Endothelial cell (in vitro differentiated cells): ENCODE measurements around the gene EEF1AKMT3. TPM values are rescaled to one million over a fixed set of nuclear protein-coding genes. Genes with fewer than 3 reads are reported as not detected.

Experiments used
- DNase-seq: peaks from one replicate; pipeline ENCODE4 v3.0.0; 2021; ENCODE audit warnings: low spot score
- H3K27ac Mint-ChIP-seq: one replicate; pipeline ENCODE4 v1.8.0; 2021; ENCODE audit warnings: mixed read lengths, inconsistent platforms; ENCODE audit not compliant: unreplicated experiment
- H3K27me3 Mint-ChIP-seq: one replicate; pipeline ENCODE4 v1.8.0; 2021; ENCODE audit warnings: mild to moderate bottlenecking, moderate library complexity, mixed read lengths, inconsistent platforms; ENCODE audit not compliant: unreplicated experiment
- H3K36me3 Mint-ChIP-seq: one replicate; pipeline ENCODE4 v1.8.0; 2021; ENCODE audit warnings: mild to moderate bottlenecking, low read depth, mixed read lengths, inconsistent platforms; ENCODE audit not compliant: unreplicated experiment
- H3K4me1 Mint-ChIP-seq: one replicate; pipeline ENCODE4 v1.8.0; 2021; ENCODE audit warnings: mild to moderate bottlenecking, mixed read lengths, inconsistent platforms; ENCODE audit not compliant: unreplicated experiment
- H3K4me3 Mint-ChIP-seq: one replicate; pipeline ENCODE4 v1.8.0; 2021; ENCODE audit warnings: mild to moderate bottlenecking, mixed read lengths, inconsistent platforms; ENCODE audit not compliant: unreplicated experiment
- H3K9me3 Mint-ChIP-seq: one replicate; pipeline ENCODE4 v1.8.0; 2021; ENCODE audit warnings: mixed read lengths, inconsistent platforms; ENCODE audit not compliant: unreplicated experiment
- CTCF ChIP-seq: fragments of 200-600 bp; sonication (generic); IDR thresholded peaks from one replicate; pipeline ENCODE4 v1.5.0; 2021; ENCODE audit warnings: antibody characterized with exemption; ENCODE audit not compliant: unreplicated experiment
- total RNA-seq: library from RNA; stranded (reverse); fragmentation: NEBNext Ultra II Directional; extraction: Animal tissue kit (Norgen Biotek cat#: 25700); gene quantifications from one replicate; pipeline ENCODE4 v1.2.1, GENCODE V29; 2021; ENCODE audit not compliant: unreplicated experiment

Gene EEF1AKMT3
- total RNA-seq, 1 donor from 2014 or later: 8.6 TPM

- Mint-ChIP-seq H3K9me3 (peaks cover 5% of the 10 kb centered on the region), H3K4me1 (peaks cover 20% of the 10 kb centered on the region), H3K27me3 (peaks cover 32% of the 10 kb centered on the region), H3K36me3 (peaks cover 25% of the 10 kb centered on the region), H3K27ac (no peak overlapping the region), H3K4me3 (peak overlapping the region; percentile 16)
- TF ChIP-seq CTCF: no peak
- no peak for DNase-seq
Observed at GRCh38 chr12:57724936-57725740, 47.3 kb upstream of the EEF1AKMT3 start.

- TF ChIP-seq CTCF: no peak
- no peak overlapping the region for H3K4me3 Mint-ChIP-seq
- H3K27me3 Mint-ChIP-seq: peaks cover 38% of the 10 kb centered on the region
- H3K36me3 Mint-ChIP-seq: peaks cover 25% of the 10 kb centered on the region
- H3K4me1 Mint-ChIP-seq: peaks cover 19% of the 10 kb centered on the region
- DNase-seq: no peak
- peaks cover 5% of the 10 kb centered on the region for H3K9me3 Mint-ChIP-seq
- no peak overlapping the region for H3K27ac Mint-ChIP-seq
Observed at GRCh38 chr12:57725851-57726150, 46.6 kb upstream of the EEF1AKMT3 start.

- H3K27ac Mint-ChIP-seq: no peak overlapping the region
- TF ChIP-seq CTCF: peak; percentile 72
- peaks cover 38% of the 10 kb centered on the region for H3K27me3 Mint-ChIP-seq
- peaks cover 5% of the 10 kb centered on the region for H3K9me3 Mint-ChIP-seq
- peaks cover 20% of the 10 kb centered on the region for H3K36me3 Mint-ChIP-seq
- DNase-seq: peak; percentile 82
- H3K4me3 Mint-ChIP-seq: peak overlapping the region; percentile 90
- H3K4me1 Mint-ChIP-seq: peaks cover 16% of the 10 kb centered on the region
Observed at GRCh38 chr12:57726151-57726883, 46.1 kb upstream of the EEF1AKMT3 start.

GRCh38 chr12:57726884-57727757 is 45.3 kb upstream of the EEF1AKMT3 start:
- DNase-seq: peak; percentile 43
- Mint-ChIP-seq H3K9me3 (peaks cover 5% of the 10 kb centered on the region), H3K4me3 (no peak overlapping the region), H3K27me3 (peaks cover 33% of the 10 kb centered on the region), H3K27ac (no peak overlapping the region), H3K36me3 (peaks cover 17% of the 10 kb centered on the region), H3K4me1 (peaks cover 11% of the 10 kb centered on the region)
- TF ChIP-seq CTCF: no peak
